CD4-positive, alpha-beta T cell treated with Interleukin-17A for 4 hours (primary cell): ENCODE measurements around the gene TRIM54.
A peak's percentile ranks its signal among the peaks of the same experiment; 100 is the strongest.
"Not testable (repeated sequence)": the region's sequence is repeated elsewhere in the genome, so short reads cannot be mapped to it uniquely, and the experiment has no call there.

Experiments
- DNase-seq: peaks from one replicate; pipeline ENCODE4 v3.0.0-alpha.2; 2020; ENCODE audit warnings: mixed read lengths

TRIM54 gene

DNA sequence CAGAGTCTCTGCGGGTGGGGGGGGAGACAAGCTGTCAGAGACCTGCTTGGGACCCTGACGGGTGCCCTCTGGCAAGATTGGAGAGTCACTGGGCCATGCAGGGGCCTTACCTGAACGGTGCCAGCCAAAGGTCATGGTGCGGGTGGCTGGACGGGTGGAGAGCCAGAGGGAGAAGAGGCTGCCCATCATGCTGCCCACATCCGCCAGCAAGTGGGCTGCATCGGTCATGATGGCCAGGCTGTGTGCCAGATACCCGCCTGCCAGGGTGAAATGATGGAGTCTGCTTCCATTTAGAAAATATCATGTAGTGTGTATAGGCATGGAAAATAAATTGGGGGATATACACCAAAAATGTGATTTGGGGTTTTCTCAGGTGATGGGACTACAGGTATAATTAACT lies 24.2 kb upstream of the TRIM54 start:
- DNase-seq = no peak

DNA sequence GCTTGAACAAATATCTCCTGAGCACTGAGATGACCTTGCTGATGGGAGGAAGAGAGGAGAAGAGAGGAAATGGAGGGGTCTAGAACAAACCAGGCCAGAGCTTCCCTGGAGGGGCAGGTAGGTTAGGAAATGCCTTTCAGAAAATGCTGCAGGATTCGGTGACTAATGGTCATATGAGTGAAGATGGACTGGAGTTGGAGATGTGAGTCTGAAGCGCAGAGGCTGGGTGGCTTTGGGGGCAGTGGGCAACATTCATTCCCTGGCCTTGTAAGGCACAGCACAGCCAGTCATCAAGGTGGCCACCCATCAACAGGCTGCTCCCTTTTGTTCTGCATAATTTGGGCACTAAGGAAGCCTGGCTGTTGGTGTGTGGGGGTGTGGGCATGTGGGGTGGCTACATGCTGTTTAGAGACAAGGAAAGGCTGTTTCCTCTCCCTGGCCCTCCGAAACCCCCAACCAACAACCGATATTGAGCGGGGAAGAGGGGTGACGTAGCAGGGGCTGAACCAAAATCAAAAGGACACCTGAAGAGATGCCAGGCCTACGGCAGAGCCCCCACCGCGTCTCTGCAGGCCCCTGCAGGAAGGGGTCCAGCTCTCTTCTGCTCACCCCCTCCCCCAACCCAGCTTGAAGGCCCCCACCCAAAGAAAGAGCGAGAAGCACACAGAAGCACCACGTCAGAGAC lies 20.8 kb upstream of the TRIM54 start:
- no peak for DNase-seq

DNA sequence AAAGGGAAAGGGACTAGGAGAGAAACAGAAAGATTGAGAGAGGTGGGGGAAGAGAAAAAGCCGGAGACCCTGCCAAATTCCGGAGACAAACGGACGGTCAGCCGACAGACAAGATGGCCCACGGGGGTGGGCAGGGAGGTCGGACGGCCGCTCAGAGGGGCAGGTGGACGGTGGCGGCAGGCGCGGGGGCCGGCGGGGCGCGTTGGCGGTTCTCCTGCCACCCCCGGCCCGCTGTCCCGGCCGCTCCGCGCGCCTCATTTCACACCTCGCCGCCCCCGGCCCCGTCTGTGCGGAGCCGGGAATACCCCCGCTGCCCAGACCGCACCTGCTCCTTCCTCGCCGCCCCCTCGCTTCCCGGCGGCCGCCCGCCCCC lies 20.3 kb upstream of the TRIM54 start:
- DNase-seq = no peak

DNA sequence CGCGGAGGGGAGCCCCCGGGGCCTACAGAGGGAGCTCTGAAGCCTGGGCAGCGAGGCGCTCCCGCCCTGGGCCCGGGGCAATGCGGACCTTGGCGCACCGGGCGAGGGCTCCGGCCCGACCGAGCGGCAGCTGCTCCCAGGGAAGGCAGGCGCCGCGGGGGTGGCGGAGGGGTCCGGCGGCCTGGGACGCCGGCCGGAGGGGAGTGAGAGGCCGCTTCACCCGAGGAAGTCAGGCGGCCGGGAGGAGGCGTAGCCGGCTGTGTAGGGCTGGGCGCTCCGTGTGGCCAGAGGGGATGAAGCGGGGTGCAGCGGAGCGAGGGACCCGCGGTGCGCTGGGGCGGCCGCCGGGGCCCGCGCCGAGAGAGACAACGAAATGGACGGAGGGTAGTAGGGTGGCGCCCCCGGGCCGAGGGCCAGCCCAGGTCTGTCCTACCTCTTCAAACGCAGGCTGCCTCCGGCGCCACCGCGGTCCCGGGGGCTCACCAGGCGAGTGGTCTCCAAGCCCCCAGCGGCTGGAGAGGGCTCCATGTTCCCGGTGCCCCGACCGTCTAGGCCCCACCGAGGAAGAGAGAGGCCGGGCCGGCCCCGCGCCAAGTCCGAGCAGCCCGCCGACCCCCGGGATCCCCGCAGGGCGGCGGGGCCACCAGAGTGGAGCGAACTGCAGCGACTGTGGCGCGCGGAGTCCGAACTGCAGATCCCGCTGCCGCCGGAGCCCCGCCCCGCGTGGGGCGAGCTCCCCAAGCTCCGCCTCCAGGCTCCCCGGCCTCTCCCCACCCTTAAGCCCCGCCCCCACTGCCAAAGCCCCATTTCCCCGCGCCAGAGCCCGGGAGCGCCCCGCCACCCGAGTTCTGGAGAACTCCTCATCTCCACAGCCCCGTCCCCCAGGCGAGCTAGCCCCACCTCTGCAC lies 19.6 kb upstream of the TRIM54 start, which contains the start of gene SLC30A3:
SLC30A3 (minus strand) TSS at position 669 of the 908 bp plus-strand sequence; CDS start at position 528, 141 bp downstream.
- peak; percentile 87 for DNase-seq

DNA sequence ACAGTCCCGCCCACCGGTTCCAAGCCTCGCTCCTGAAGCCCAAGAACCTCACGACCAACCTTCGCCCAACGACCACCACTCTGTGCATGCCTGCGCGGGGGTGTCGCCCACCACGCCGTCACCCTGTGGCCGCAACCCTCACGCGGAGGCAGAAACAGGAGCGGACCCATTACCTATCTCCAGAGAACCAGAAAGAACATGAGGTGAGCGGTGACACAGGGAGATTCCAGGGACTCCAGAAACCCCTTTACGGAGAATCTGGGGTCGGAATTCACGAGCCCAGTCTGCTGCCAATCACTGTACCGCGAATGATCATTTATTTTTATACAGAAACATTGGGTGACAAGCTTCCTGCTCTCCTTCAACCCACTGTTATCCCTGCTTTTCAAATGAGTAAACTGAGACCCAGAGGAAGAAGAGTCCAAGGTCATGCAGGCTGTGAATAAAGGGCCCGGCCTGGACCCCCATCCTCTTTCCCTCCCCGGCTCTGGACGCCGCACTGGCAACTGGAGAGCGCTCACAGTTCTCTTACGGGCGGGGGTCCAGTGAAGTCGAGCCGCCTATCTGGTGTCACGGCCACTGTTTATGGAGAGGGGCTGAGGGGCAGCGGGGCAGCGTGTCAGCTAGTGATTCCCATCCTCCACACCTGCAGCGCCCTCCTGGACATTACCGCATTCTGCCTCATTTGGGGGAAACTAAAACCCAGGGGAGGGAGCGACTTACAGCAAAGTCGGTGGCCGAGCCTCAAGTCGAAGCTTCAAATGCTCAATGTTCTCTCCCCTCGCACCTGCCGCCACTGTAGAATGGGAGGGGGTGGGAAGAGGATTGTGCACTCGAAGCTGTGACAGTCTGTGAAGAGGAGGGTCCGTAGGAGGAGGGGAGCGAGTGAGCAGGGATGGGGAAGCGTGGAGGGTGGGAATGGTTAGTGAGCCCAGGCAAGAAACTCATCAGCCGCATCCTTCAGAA lies 18.7 kb upstream of the TRIM54 start:
- peak; percentile 13 for DNase-seq

DNA sequence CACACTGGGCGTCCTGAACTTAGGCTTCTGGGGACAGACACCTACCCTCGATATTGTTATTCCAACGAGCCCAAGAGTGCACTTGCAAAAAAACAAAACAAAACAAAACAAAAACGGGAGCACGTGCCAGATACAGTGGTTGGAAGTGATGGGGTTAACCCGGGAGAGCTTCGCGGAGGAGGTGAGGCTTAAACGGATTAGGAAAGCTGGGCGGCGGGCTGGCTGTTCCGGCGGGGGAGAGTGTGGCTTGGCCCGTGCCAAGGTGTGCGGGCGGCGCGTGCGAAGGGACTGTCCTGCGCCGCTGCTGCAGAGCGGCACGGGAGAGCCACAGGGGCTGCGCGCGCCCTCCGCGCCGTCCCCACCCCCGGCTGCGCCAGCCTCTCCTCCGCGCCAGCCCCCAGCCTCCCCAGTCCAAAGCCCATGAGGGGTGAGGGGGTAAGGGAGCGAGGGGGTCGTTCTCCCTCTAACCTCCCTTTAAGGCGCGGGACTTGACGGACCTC lies 17.9 kb upstream of the TRIM54 start:
- peak; percentile 19 for DNase-seq

DNA sequence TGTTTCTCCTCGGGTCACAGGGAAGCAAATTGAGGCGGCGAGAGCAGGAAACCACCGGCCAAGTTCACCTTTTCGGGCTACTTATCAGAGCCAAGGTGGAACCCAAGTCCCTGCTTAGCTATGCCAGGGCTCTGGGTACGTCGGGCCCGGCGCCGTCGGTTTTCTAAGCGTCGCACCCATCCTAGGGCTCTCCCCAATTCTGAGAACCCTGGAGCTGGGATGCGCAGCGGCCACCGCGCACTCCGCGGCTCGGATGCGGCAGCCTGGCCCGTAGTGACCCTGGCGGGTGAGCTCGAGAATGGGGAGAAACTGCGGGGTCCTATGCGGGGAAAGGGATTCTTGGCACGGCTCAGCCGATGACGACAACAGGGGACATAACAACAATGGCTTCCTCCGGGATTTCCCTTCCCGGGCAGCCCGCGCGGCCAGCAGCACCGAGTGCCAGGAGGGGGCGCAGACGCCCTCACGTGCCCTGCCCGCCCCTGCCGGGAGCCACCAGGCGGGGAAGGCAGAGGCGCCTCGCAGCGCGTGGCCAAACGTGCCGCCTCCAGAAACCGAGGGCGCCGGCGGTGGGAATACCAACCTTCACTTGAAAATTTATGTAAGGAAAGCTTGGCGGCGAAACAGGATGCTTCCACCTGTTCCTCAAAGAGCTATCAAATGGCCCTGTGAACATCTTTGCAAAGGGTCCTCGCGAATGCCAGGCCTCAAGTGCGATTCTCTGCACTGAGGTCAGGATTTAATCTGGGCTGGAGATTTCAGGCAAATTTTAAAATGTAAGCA lies 17.3 kb upstream of the TRIM54 start:
- DNase-seq = peak; percentile 73

DNA sequence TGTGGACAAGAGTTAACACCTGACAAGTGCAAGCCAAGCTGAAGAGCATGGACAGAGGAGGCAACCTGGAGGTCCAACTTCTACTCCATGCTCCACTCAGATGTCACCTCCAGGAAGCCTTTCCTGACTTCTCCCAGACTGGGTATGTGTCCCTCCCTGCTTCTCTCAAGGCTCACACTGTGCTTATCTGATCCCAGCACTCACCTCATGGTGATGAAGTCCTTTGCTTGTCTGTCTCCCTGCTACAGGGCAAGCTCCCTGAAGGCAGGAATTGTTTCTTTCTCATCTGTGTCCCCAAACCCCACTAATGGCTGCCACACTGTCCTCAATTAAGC lies 16.7 kb upstream of the TRIM54 start:
- DNase-seq = no peak

DNA sequence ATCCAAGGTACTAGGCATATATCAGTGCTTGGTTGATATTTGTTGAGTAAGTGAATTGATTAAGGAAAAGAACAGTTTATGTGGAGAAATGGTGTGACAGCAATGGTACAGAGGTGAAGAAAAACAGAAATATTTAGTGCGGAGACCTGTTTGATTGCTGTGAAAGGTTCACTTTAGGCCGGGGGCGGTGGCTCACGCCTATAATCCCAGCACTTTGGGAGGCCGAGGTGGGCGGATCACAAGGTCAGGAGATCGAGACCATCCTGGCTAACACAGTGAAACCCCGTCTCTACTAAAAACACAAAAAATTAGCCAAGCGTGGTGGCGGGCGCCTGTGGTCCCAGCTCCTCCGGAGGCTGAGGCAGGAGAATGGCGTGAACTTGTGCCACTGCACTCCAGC lies 13.9 kb upstream of the TRIM54 start:
- not testable (repeated sequence) for DNase-seq

DNA sequence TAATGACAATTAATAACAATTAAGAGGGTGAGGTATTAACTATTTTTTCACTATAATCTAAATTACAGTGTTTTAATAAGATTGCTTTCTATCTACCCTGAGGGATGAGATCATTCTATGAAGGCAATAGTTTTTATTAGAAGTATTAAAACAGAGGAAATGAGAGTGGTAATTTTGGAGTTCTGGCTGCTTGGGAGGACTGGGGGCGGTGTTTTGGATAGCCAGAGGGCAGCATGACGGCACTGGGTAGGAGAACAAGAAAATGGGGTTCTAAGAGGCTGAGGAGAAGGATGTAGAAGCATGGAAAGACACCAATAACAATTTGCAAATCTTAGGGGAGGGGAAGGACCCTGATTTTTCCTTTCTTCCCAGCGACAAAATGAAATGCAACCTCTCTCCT lies 12.1 kb upstream of the TRIM54 start:
- DNase-seq = no peak

DNA sequence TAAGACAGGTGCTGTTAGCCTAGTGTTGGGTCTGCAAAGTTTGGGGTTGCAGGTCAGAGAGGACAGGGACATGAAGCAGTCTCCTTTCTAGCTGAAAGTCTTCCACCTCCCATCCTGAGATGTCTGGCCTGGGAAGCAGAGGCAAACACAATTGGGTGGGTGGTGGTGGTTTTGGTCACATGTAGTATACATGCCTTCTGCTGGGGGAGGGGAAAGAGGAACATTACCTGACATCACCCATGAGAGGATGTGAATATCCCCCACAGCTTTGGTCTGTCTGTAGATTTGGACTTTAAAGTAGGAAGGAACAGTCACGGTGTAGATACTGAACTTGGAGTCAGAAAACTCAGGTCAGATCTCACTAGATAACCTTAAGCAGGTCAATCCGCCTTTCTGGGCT lies 11.6 kb upstream of the TRIM54 start:
- no peak for DNase-seq

DNA sequence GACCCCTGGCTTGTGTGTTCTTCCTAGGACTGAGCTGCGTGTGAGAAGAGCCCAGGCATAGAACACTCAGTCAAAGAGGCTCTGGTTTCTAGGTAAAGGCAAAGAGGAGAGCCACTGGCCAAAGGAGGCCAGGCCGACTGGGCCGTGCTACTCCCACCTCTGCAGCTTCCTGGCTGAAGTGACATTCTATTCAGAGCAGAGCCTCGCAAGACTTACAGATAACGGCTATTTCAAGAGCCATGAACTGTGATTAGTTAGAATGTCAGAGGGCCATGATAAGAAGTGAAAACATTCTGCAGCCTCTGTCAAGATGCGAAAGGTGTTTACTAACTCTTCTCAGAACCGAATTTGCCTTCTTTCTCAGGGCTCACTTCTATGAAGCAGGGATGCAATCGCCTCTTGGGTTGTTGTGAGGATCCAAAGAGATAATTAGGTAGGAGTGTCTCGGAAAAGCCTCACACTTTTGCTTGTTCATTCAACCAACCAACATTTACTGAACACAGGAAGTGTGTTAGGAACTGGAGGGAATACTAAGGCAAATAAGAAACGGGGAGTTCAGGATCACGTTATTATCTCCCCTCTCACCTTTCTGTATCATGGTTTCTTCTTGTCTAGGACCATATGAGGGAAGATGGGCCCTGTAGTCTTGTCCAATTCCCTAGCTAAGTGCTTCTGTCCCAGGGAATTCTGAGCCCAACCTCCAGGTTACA lies 10.4 kb upstream of the TRIM54 start:
- no peak for DNase-seq

DNA sequence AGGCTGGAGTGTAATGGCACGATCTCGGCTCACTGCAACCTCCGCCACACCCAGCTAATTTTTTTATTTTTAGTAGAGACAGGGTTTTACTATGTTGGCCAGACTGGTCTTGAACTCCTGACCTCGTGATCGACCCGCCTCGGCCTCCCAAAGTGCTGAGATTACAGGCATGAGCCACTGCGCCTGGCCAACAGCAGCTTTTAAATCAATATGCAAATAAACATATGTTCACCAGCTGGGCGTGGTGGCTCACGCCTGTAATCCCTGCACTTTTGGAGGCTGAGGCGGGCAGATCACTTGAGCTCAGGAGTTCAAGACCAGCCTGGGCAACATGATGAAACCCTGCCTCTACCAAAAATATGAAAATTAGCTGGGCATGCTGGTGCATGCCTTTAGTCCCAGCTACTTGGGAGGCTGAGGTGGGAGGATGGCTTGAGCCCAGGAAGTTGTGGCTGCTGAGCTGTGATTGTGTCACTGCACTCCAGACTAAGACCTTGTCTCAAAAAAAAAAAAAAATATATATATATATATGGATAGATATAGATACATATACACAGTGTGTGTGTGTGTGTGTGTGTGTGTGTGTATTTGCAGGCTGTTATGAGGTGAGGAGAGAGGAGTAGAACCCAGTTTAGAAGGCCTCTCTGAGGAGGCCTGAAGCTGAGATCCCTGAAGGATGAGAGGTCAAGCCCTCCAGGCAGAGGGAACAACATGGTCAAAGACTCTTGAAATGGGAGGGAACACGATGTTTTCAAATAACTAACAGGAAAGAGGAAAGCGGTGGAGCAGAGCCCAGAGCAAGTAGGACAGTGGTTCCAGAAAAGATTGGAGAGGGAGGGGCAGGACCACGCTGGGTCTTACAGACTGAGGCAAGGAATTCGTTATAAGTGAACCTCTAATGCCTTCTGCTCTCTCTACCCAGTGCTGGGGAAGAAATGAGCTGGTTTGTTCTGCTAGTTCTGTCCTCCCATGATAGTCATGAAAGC lies 9.4 kb upstream of the TRIM54 start:
- not testable (repeated sequence) for DNase-seq

DNA sequence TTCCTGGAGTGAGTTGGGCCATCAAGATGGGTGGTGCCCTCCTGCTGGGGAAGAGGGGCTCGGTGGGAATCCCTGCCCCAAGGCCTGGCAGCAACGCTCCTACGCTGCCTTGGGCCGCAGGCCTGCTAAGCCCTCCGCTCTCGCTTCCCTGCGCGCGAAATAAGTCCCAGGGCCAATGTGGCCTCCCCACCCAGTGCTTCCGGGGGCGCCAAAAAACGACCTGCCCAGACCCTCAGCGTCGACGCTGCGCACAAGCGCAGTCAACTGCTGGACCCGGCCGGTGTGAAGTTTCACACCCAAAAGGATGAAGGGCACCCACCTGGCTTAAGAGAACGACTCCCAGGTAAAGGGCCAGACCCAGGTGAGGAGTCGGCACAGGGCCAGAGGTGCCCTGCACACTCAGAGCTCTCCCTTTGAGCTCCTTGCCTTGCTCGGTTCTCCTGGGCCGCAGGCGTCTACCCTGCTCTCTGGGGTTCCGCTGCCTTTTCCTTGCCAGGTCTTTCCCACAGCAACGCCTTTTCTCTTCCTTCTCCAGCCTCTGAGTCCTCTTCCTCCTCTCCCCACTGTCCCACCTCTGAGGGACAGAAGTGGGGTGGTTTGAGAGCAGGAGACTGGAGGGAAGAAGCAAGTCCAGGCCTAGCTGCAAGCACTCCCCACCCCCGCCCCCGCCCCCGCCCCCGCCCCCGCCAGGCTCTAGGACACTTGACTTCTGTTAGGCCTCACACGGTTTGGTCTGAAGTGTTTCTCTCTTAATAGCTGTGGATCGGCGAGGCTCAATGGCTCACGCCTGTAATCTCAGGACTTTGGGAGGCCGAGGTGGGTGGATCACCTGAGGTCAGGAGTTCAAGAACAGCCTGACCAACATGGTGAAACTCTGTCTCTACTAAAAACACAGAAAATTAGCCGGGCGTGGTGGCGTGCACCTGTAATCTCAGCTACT lies 6.7 kb upstream of the TRIM54 start, which contains the start of gene DNAJC5G:
DNAJC5G (plus strand) TSS at position 223 of the 940 bp plus-strand sequence. CDS start 1,296 bp downstream, outside the sequence.
- no peak for DNase-seq

DNA sequence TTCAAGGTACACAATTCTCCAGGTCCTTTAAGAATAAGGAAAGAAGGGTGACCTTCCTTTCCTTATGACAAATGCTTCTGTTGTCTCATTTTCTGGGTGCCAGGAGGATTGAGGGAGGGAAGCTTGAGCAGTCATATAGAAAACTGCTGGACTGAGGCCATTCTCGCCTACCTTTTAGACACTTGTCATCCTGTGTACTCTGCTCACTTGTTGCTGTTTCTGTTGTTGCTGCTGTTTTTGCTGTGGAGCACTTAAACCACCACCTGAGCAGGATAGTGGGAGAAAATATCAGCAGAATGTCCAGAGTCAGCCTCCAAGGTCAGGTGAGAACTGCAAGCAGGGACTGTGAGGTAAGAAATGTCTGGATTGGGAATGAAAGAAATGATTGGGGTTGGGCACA lies 4.2 kb upstream of the TRIM54 start:
- no peak for DNase-seq

DNA sequence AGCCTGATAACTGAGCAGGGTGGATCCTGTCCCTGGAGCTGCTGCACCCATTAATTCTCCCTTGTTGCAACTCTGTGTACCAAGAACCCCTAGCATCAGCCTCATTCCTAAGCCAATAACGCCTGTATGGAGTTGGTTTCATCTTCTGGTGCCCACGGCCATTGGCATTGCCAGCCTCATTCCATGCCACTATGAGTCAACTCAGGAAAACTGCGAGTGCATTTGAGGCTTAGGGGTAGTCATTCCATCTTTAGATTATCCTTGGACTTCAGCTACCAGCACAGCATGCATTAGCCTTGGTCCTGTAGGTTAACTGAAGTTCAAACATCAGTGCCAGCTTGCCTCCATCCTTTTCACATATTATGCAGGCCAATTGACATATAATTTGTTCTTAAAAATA lies 1.4 kb upstream of the TRIM54 start:
- no peak for DNase-seq

DNA sequence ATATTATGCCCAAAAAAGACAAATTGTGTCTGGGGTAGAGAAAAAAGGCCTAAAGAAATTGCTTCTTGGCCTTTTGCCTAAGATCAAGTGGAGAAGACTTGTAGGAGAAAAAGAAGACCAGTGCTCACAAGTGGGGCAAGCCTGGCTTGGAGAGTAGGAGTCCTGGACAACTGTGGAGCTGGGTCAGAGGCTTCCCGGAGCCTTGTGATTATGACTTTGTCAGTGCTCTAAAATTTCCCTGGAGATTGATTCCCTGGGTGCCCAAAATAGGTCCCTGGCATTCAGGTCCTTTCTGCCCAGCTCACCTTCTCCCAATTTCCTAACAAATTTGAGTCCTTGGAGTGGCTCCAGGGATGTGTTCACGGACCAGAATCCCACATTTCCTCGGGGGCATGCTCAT lies 787 bp upstream of the TRIM54 start:
- DNase-seq = no peak

DNA sequence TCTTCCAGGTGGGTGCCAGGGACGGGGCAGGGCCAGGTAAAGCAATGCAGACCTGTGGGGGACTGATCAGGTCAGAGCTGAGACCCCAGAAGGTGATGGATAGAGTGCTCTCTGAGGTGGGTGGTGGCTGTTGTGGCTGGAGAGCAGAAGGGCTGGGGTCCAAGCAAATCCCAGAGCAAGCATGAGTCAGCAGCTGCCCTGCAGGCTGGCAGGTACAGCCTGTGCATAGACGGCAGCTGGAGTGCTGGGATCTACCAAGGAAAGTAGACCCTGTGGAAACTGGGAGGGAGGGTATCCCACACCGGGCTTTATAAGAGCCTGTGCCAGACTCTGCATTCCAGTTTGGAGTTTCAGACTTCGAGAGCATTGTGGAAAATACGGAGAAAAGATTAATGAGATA lies 663 bp downstream of the TRIM54 start:
- DNase-seq = no peak

DNA sequence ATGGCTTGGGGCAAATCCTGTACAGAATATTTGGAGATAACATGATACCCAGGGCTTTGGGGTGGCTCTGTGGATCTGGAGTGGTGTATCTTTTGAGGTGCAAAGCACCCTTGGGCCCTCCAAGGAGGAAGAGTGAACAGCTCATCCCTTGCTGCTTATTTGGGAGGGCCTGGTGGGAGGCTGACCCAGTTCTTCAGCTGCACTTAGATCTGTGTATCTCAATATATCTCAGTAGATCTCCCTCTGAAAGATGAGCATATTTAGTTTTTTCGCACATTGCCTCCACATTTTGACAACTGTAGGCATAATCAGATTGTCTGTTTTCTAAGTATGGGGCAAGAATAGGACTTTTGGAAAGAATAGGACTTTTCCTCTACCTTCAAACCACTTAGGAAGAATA lies 2.8 kb downstream of the TRIM54 start:
- DNase-seq = no peak
